Calu3 (cell line): Measurements from ENCODE around the gene TP53TG5. TPM values are rescaled to one million over a fixed set of nuclear protein-coding genes. Genes with fewer than 3 reads are reported as not detected.

Source experiments
- BruUV-seq: library from RNA; stranded (reverse); fragments of 400-500 nt; replicated peaks from 2 replicates; lab custom pipeline; 2021; lab: Mats Ljungman, UMichigan
- CTCF ChIA-PET: fragments of 300-600 bp; sonication (Branson Sonifier 250); formaldehyde crosslinking; loops from one replicate; lab custom pipeline; 2022; ENCODE audit warnings: antibody characterized with exemption; lab: Charles Lee
- DNase-seq: peaks from one replicate; pipeline ENCODE4 v3.0.0; 2022
- H3K27ac Mint-ChIP-seq: one replicate; pipeline ENCODE4 v1.8.0; 2022; ENCODE audit warnings: mixed read lengths; ENCODE audit not compliant: unreplicated experiment
- H3K27me3 Mint-ChIP-seq: one replicate; pipeline ENCODE4 v1.8.0; 2022; ENCODE audit warnings: mixed read lengths; ENCODE audit not compliant: unreplicated experiment
- H3K36me3 Mint-ChIP-seq: one replicate; pipeline ENCODE4 v1.8.0; 2022; ENCODE audit warnings: mild to moderate bottlenecking, moderate library complexity, mixed read lengths; ENCODE audit not compliant: insufficient read depth, unreplicated experiment
- H3K4me1 Mint-ChIP-seq: one replicate; pipeline ENCODE4 v1.8.0; 2022; ENCODE audit warnings: mild to moderate bottlenecking, low read depth, mixed read lengths; ENCODE audit not compliant: unreplicated experiment
- H3K4me3 Mint-ChIP-seq: one replicate; pipeline ENCODE4 v1.8.0; 2022; ENCODE audit warnings: mild to moderate bottlenecking, low read depth, moderate library complexity, mixed read lengths; ENCODE audit not compliant: unreplicated experiment
- H3K9me3 Mint-ChIP-seq: one replicate; pipeline ENCODE4 v1.8.0; 2022; ENCODE audit warnings: low read depth, mixed read lengths; ENCODE audit not compliant: unreplicated experiment
- CTCF ChIP-seq: fragments of 200-600 bp; IDR thresholded peaks from one replicate; pipeline ENCODE4 v1.8.0; 2022; ENCODE audit warnings: antibody characterized with exemption; ENCODE audit not compliant: unreplicated experiment
- intact Hi-C: fragments of 100-400 bp; cut with micrococcal nuclease; formaldehyde crosslinking; loops from one replicate; pipeline ENCODE4 v1.10.0; 2022; ENCODE audit not compliant: unreplicated experiment
- total RNA-seq: library from RNA; stranded (reverse); gene quantifications from 2 replicates; pipeline ENCODE4 v1.2.3, GENCODE V29; 2022

The TP53TG5 gene
- total RNA-seq, 1 experiment from 2014 or later = 0.52 TPM

- TF ChIP-seq CTCF = no peak
- no peak overlapping the region for H3K4me3 Mint-ChIP-seq
- peaks cover 20% of the 10 kb centered on the region for H3K4me1 Mint-ChIP-seq
- CTCF ChIA-PET = no interaction called here
- intact Hi-C loops = no loop called here
- H3K27ac Mint-ChIP-seq = no peak overlapping the region
- H3K27me3 Mint-ChIP-seq = no peaks in the 10 kb centered on the region
- DNase-seq = no peak
- H3K9me3 Mint-ChIP-seq = peaks cover 13% of the 10 kb centered on the region
- peaks cover 29% of the 10 kb centered on the region for H3K36me3 Mint-ChIP-seq
- BruUV-seq = no TSS peak
Observed at GRCh38 chr20:45402946-45403345, 24.8 kb upstream of the TP53TG5 start.

- Mint-ChIP-seq H3K36me3 (peaks cover 9% of the 10 kb centered on the region), H3K27me3 (no peaks in the 10 kb centered on the region), H3K4me3 (no peak overlapping the region), H3K9me3 (peaks cover 13% of the 10 kb centered on the region), H3K27ac (no peak overlapping the region), H3K4me1 (peaks cover 11% of the 10 kb centered on the region)
- intact Hi-C loops = no loop called here
- TF ChIP-seq CTCF = no peak
- no TSS peak for BruUV-seq
- DNase-seq = no peak
- CTCF ChIA-PET = no interaction called here
Observed at GRCh38 chr20:45400346-45401031, 22.4 kb upstream of the TP53TG5 start.

- intact Hi-C loops = no loop called here
- CTCF ChIA-PET = no interaction called here
- no peaks in the 10 kb centered on the region for H3K4me1 Mint-ChIP-seq
- H3K9me3 Mint-ChIP-seq = peaks cover 13% of the 10 kb centered on the region
- no peak for TF ChIP-seq CTCF
- no peak for DNase-seq
- no peaks in the 10 kb centered on the region for H3K27me3 Mint-ChIP-seq
- H3K27ac Mint-ChIP-seq = no peak overlapping the region
- H3K4me3 Mint-ChIP-seq = no peak overlapping the region
- H3K36me3 Mint-ChIP-seq = no peaks in the 10 kb centered on the region
- BruUV-seq = no TSS peak
Observed at GRCh38 chr20:45399018-45399417, 20.9 kb upstream of the TP53TG5 start.

- H3K4me3 Mint-ChIP-seq = no peak overlapping the region
- intact Hi-C loops = no loop called here
- no TSS peak for BruUV-seq
- no peaks in the 10 kb centered on the region for H3K27me3 Mint-ChIP-seq
- H3K9me3 Mint-ChIP-seq = peaks cover 9% of the 10 kb centered on the region
- no peak for TF ChIP-seq CTCF
- CTCF ChIA-PET = interaction anchor here (0.6 kb wide), 1 partner anchor 82 kb away, joined by 4 read pairs; no protein-coding TSS in a partner anchor
- H3K36me3 Mint-ChIP-seq = no peaks in the 10 kb centered on the region
- H3K27ac Mint-ChIP-seq = no peak overlapping the region
- H3K4me1 Mint-ChIP-seq = no peaks in the 10 kb centered on the region
- DNase-seq = no peak
Observed at GRCh38 chr20:45395114-45395415, 16.9 kb upstream of the TP53TG5 start.
